ENCODE data around the gene FAM114A1. TPM values are rescaled to one million over a fixed set of nuclear protein-coding genes. Genes with fewer than 3 reads are reported as not detected.

FAM114A1 gene
- polyA plus RNA-seq, 1 donor from 2014 or later: not detected

DNA sequence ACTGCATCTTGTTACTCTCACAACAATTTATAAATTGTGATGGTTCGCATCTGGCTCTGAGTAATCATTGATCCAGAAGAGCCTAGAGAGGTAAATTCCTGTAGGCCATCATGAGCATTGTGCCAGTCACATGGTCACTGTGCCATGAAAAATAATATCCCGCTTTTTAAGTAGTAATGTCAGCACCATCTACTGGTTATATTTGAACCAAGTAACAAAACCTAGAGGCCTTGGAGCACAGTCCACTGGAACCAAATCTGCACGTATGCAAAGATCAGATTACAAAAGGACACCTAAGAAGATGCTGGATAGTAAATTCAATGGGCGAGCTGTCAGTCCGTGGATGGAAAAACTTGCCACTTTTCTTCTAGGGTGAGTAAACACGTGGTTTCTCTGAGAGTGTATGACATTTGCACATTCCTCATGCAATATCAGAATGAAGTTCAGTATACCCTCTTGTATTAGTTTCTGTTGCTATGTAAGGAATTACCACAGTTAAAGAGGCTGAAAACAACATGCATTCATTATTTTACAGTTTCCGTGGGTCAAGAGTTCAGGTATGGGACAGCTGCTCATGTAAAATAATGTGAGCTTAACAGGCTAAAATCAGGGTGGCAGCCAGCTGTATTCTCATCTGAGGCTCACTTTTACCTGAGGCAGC lies 26.8 kb downstream of the FAM114A1 start:
- no peaks in the 10 kb centered on the region for H4K20me1 ChIP-seq (ENCODE audit: insufficient read depth)
- H2AFZ ChIP-seq (ENCODE audit: low read depth, low read length): no peak overlapping the region
- no peaks in the 10 kb centered on the region for H3K9me3 ChIP-seq (ENCODE audit: low read length)
- TF ChIP-seq RAD21 (conservative IDR thresholded peaks at IDR 0.05) (no peak), SMC3 (conservative IDR thresholded peaks at IDR 0.05; ENCODE audit: poor library complexity) (no peak)
- no peaks in the 10 kb centered on the region for H3F3A ChIP-seq (ENCODE audit: insufficient read depth, low read length, poor library complexity, severe bottlenecking)
- no peak overlapping the region for H3K4me2 ChIP-seq (ENCODE audit: low read length)
- no peaks in the 10 kb centered on the region for H3K27me3 ChIP-seq (ENCODE audit: insufficient read depth, low read depth, low read length)
- H3K4me3 ChIP-seq (ENCODE audit: low read length): no peak overlapping the region
- no peaks in the 10 kb centered on the region for H3K79me2 ChIP-seq (replicated peaks; ENCODE audit: insufficient read depth, low read length)
- H3K27ac ChIP-seq (ENCODE audit: low read length): no peak overlapping the region
- no peaks in the 10 kb centered on the region for H3K9me2 ChIP-seq (ENCODE audit: insufficient read depth, low read length)
- no peaks in the 10 kb centered on the region for H3K36me3 ChIP-seq (ENCODE audit: insufficient read depth, low read length)
- no peak overlapping the region for H3K9ac ChIP-seq (ENCODE audit: low read length)

DNA sequence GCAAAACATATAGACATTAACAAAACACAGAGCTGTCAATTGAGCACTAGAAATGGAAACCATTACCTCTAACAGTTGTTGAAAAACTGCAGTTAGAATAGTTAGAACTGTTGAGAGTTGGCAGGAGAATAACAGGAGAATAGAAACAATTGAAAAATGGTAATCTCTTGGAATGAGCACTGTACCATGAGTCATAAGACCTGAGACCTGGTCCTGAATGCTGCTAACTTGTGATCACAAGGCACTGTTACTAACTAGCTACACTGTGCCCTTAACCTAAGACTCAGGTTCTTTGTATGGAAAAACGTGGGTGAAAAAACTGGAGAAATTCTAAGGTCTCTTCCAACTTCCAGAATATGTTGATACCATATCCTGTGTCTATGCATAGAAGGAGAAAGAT lies 29.3 kb downstream of the FAM114A1 start:
- no peaks in the 10 kb centered on the region for H3K79me2 ChIP-seq (replicated peaks; ENCODE audit: insufficient read depth, low read length)
- no peak overlapping the region for H3K27ac ChIP-seq (ENCODE audit: low read length)
- H4K20me1 ChIP-seq (ENCODE audit: insufficient read depth): no peaks in the 10 kb centered on the region
- no peaks in the 10 kb centered on the region for H3K9me2 ChIP-seq (ENCODE audit: insufficient read depth, low read length)
- H3K4me3 ChIP-seq (ENCODE audit: low read length): no peak overlapping the region
- no peaks in the 10 kb centered on the region for H3K9me3 ChIP-seq (ENCODE audit: low read length)
- TF ChIP-seq, protein P1, sequence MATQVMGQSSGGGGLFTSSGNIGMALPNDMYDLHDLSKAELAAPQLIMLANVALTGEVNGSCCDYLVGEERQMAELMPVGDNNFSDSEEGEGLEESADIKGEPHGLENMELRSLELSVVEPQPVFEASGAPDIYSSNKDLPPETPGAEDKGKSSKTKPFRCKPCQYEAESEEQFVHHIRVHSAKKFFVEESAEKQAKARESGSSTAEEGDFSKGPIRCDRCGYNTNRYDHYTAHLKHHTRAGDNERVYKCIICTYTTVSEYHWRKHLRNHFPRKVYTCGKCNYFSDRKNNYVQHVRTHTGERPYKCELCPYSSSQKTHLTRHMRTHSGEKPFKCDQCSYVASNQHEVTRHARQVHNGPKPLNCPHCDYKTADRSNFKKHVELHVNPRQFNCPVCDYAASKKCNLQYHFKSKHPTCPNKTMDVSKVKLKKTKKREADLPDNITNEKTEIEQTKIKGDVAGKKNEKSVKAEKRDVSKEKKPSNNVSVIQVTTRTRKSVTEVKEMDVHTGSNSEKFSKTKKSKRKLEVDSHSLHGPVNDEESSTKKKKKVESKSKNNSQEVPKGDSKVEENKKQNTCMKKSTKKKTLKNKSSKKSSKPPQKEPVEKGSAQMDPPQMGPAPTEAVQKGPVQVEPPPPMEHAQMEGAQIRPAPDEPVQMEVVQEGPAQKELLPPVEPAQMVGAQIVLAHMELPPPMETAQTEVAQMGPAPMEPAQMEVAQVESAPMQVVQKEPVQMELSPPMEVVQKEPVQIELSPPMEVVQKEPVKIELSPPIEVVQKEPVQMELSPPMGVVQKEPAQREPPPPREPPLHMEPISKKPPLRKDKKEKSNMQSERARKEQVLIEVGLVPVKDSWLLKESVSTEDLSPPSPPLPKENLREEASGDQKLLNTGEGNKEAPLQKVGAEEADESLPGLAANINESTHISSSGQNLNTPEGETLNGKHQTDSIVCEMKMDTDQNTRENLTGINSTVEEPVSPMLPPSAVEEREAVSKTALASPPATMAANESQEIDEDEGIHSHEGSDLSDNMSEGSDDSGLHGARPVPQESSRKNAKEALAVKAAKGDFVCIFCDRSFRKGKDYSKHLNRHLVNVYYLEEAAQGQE (IDR thresholded peaks at IDR 0.05; ENCODE audit: borderline replicate concordance): no peak
- TF ChIP-seq SMC3 (conservative IDR thresholded peaks at IDR 0.05; ENCODE audit: poor library complexity): no peak
- TF ChIP-seq MXI1 (conservative IDR thresholded peaks at IDR 0.05; ENCODE audit: poor library complexity, severe bottlenecking): no peak
- no peak for TF ChIP-seq POLR2AphosphoS5 (IDR thresholded peaks at IDR 0.05)
- TF ChIP-seq EZH2 (IDR thresholded peaks at IDR 0.05; ENCODE audit: borderline replicate concordance, insufficient read depth, low read length, poor library complexity, severe bottlenecking): no peak
- no peak for TF ChIP-seq TAF1 (IDR thresholded peaks at IDR 0.05; ENCODE audit: low read depth)
- no peak for TF ChIP-seq EP300 (conservative IDR thresholded peaks at IDR 0.05; ENCODE audit: poor library complexity, severe bottlenecking)
- TF ChIP-seq, protein P2, sequence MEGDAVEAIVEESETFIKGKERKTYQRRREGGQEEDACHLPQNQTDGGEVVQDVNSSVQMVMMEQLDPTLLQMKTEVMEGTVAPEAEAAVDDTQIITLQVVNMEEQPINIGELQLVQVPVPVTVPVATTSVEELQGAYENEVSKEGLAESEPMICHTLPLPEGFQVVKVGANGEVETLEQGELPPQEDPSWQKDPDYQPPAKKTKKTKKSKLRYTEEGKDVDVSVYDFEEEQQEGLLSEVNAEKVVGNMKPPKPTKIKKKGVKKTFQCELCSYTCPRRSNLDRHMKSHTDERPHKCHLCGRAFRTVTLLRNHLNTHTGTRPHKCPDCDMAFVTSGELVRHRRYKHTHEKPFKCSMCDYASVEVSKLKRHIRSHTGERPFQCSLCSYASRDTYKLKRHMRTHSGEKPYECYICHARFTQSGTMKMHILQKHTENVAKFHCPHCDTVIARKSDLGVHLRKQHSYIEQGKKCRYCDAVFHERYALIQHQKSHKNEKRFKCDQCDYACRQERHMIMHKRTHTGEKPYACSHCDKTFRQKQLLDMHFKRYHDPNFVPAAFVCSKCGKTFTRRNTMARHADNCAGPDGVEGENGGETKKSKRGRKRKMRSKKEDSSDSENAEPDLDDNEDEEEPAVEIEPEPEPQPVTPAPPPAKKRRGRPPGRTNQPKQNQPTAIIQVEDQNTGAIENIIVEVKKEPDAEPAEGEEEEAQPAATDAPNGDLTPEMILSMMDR (IDR thresholded peaks at IDR 0.05; ENCODE audit: poor library complexity, severe bottlenecking): no peak
- no peak for TF ChIP-seq RAD21 (conservative IDR thresholded peaks at IDR 0.05)
- H3K27me3 ChIP-seq (ENCODE audit: insufficient read depth, low read depth, low read length): no peaks in the 10 kb centered on the region
- no peak overlapping the region for H2AFZ ChIP-seq (ENCODE audit: low read depth, low read length)
- no peaks in the 10 kb centered on the region for H3K36me3 ChIP-seq (ENCODE audit: insufficient read depth, low read length)
- H3K4me2 ChIP-seq (ENCODE audit: low read length): no peak overlapping the region
- no peak overlapping the region for H3K9ac ChIP-seq (ENCODE audit: low read length)
- no peaks in the 10 kb centered on the region for H3F3A ChIP-seq (ENCODE audit: insufficient read depth, low read length, poor library complexity, severe bottlenecking)
